ENCODE measurements around the gene ACOT9.
A peak's percentile ranks its signal among the peaks of the same experiment; 100 is the strongest.

DNA sequence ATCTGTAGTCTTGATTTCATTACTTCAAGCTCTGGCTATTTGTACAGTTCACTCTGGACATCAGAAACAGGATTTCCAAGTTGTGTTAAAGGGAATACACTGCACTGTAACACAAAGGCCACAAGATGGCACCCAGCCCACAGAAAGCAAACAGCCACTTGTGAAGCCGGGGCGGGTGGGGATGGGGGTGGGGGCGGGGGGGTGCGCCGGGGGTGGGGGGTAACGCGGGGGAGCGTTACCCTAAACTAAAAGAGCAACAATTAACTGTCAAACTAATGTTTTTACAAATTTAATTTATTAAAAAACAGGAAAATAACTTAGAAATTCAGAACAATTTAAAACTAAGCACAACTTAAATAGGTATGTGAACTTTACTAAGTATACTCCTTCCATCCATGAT lies 48.5 kb downstream of the ACOT9 start:
- TF ChIP-seq, protein P1, sequence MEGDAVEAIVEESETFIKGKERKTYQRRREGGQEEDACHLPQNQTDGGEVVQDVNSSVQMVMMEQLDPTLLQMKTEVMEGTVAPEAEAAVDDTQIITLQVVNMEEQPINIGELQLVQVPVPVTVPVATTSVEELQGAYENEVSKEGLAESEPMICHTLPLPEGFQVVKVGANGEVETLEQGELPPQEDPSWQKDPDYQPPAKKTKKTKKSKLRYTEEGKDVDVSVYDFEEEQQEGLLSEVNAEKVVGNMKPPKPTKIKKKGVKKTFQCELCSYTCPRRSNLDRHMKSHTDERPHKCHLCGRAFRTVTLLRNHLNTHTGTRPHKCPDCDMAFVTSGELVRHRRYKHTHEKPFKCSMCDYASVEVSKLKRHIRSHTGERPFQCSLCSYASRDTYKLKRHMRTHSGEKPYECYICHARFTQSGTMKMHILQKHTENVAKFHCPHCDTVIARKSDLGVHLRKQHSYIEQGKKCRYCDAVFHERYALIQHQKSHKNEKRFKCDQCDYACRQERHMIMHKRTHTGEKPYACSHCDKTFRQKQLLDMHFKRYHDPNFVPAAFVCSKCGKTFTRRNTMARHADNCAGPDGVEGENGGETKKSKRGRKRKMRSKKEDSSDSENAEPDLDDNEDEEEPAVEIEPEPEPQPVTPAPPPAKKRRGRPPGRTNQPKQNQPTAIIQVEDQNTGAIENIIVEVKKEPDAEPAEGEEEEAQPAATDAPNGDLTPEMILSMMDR (conservative IDR thresholded peaks at IDR 0.05; ENCODE audit: low read depth in 2 of 2), result peak; percentile 28 to 72; a peak in 2 of 4 replicates
- TF ChIP-seq EZH2 (IDR thresholded peaks at IDR 0.05; ENCODE audit: low read depth, unreplicated experiment) (no peak), EZH2phosphoT487 (IDR thresholded peaks at IDR 0.05; ENCODE audit: unreplicated experiment) (no peak), POLR2AphosphoS5 (IDR thresholded peaks at IDR 0.05; ENCODE audit: low read depth) (no peak), CREB1 (CRISPR knock-in tag; IDR thresholded peaks at IDR 0.05; ENCODE audit: low read depth) (no peak), ZNF331 (CRISPR knock-in tag; IDR thresholded peaks at IDR 0.05; ENCODE audit: low read depth) (no peak), NANOG (IDR thresholded peaks at IDR 0.05; ENCODE audit: borderline replicate concordance) (no peak)
- TF ChIP-seq, protein P2, sequence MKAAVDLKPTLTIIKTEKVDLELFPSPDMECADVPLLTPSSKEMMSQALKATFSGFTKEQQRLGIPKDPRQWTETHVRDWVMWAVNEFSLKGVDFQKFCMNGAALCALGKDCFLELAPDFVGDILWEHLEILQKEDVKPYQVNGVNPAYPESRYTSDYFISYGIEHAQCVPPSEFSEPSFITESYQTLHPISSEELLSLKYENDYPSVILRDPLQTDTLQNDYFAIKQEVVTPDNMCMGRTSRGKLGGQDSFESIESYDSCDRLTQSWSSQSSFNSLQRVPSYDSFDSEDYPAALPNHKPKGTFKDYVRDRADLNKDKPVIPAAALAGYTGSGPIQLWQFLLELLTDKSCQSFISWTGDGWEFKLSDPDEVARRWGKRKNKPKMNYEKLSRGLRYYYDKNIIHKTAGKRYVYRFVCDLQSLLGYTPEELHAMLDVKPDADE (IDR thresholded peaks at IDR 0.05), result no peak
- TF ChIP-seq, protein P3, sequence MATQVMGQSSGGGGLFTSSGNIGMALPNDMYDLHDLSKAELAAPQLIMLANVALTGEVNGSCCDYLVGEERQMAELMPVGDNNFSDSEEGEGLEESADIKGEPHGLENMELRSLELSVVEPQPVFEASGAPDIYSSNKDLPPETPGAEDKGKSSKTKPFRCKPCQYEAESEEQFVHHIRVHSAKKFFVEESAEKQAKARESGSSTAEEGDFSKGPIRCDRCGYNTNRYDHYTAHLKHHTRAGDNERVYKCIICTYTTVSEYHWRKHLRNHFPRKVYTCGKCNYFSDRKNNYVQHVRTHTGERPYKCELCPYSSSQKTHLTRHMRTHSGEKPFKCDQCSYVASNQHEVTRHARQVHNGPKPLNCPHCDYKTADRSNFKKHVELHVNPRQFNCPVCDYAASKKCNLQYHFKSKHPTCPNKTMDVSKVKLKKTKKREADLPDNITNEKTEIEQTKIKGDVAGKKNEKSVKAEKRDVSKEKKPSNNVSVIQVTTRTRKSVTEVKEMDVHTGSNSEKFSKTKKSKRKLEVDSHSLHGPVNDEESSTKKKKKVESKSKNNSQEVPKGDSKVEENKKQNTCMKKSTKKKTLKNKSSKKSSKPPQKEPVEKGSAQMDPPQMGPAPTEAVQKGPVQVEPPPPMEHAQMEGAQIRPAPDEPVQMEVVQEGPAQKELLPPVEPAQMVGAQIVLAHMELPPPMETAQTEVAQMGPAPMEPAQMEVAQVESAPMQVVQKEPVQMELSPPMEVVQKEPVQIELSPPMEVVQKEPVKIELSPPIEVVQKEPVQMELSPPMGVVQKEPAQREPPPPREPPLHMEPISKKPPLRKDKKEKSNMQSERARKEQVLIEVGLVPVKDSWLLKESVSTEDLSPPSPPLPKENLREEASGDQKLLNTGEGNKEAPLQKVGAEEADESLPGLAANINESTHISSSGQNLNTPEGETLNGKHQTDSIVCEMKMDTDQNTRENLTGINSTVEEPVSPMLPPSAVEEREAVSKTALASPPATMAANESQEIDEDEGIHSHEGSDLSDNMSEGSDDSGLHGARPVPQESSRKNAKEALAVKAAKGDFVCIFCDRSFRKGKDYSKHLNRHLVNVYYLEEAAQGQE (IDR thresholded peaks at IDR 0.05; ENCODE audit: unreplicated experiment), result no peak
- TF ChIP-seq, protein P4, sequence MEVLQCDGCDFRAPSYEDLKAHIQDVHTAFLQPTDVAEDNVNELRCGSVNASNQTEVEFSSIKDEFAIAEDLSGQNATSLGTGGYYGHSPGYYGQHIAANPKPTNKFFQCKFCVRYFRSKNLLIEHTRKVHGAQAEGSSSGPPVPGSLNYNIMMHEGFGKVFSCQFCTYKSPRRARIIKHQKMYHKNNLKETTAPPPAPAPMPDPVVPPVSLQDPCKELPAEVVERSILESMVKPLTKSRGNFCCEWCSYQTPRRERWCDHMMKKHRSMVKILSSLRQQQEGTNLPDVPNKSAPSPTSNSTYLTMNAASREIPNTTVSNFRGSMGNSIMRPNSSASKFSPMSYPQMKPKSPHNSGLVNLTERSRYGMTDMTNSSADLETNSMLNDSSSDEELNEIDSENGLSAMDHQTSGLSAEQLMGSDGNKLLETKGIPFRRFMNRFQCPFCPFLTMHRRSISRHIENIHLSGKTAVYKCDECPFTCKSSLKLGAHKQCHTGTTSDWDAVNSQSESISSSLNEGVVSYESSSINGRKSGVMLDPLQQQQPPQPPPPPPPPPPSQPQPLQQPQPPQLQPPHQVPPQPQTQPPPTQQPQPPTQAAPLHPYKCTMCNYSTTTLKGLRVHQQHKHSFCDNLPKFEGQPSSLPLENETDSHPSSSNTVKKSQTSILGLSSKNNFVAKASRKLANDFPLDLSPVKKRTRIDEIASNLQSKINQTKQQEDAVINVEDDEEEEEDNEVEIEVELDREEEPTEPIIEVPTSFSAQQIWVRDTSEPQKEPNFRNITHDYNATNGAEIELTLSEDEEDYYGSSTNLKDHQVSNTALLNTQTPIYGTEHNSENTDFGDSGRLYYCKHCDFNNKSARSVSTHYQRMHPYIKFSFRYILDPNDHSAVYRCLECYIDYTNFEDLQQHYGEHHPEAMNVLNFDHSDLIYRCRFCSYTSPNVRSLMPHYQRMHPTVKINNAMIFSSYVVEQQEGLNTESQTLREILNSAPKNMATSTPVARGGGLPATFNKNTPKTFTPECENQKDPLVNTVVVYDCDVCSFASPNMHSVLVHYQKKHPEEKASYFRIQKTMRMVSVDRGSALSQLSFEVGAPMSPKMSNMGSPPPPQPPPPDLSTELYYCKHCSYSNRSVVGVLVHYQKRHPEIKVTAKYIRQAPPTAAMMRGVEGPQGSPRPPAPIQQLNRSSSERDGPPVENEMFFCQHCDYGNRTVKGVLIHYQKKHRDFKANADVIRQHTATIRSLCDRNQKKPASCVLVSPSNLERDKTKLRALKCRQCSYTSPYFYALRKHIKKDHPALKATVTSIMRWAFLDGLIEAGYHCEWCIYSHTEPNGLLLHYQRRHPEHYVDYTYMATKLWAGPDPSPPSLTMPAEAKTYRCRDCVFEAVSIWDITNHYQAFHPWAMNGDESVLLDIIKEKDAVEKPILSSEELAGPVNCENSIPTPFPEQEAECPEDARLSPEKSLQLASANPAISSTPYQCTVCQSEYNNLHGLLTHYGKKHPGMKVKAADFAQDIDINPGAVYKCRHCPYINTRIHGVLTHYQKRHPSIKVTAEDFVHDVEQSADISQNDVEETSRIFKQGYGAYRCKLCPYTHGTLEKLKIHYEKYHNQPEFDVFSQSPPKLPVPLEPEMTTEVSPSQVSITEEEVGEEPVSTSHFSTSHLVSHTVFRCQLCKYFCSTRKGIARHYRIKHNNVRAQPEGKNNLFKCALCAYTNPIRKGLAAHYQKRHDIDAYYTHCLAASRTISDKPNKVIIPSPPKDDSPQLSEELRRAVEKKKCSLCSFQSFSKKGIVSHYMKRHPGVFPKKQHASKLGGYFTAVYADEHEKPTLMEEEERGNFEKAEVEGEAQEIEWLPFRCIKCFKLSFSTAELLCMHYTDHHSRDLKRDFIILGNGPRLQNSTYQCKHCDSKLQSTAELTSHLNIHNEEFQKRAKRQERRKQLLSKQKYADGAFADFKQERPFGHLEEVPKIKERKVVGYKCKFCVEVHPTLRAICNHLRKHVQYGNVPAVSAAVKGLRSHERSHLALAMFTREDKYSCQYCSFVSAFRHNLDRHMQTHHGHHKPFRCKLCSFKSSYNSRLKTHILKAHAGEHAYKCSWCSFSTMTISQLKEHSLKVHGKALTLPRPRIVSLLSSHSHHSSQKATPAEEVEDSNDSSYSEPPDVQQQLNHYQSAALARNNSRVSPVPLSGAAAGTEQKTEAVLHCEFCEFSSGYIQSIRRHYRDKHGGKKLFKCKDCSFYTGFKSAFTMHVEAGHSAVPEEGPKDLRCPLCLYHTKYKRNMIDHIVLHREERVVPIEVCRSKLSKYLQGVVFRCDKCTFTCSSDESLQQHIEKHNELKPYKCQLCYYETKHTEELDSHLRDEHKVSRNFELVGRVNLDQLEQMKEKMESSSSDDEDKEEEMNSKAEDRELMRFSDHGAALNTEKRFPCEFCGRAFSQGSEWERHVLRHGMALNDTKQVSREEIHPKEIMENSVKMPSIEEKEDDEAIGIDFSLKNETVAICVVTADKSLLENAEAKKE (CRISPR knock-in tag; IDR thresholded peaks at IDR 0.05), result no peak
